Fibroblast of mammary gland (primary cell): ENCODE measurements around the gene ZNRF3.

Source experiments
- DNase-seq: peaks from one replicate; pipeline ENCODE4 v3.0.0-alpha.2; 2010; ENCODE audit warnings: low read depth
- H3K4me3 ChIP-seq: 2 replicates; pipeline ENCODE4 v1.5.1; 2011; ENCODE audit warnings: low read depth, mild to moderate bottlenecking, low read length, moderate library complexity; ENCODE audit not compliant: control insufficient read depth
- TF ChIP-seq, protein P1 (sequence below): conservative IDR thresholded peaks from 2 replicates; pipeline ENCODE4 v1.5.1; 2011; ENCODE audit warnings: low read depth, low read length, inconsistent platforms; ENCODE audit not compliant: control insufficient read depth, insufficient read depth

ZNRF3 gene

GRCh38 chr22:29092243-29092642 lies 208.9 kb downstream of the ZNRF3 start:
- no peak for DNase-seq
- no peak overlapping the region for H3K4me3 ChIP-seq
- TF ChIP-seq, protein P1, sequence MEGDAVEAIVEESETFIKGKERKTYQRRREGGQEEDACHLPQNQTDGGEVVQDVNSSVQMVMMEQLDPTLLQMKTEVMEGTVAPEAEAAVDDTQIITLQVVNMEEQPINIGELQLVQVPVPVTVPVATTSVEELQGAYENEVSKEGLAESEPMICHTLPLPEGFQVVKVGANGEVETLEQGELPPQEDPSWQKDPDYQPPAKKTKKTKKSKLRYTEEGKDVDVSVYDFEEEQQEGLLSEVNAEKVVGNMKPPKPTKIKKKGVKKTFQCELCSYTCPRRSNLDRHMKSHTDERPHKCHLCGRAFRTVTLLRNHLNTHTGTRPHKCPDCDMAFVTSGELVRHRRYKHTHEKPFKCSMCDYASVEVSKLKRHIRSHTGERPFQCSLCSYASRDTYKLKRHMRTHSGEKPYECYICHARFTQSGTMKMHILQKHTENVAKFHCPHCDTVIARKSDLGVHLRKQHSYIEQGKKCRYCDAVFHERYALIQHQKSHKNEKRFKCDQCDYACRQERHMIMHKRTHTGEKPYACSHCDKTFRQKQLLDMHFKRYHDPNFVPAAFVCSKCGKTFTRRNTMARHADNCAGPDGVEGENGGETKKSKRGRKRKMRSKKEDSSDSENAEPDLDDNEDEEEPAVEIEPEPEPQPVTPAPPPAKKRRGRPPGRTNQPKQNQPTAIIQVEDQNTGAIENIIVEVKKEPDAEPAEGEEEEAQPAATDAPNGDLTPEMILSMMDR, result no peak

GRCh38 chr22:29093030-29093429 lies 209.7 kb downstream of the ZNRF3 start:
- no peak for DNase-seq
- no peak overlapping the region for H3K4me3 ChIP-seq
- TF ChIP-seq, protein P1, result no peak

GRCh38 chr22:29093501-29094300 lies 210.3 kb downstream of the ZNRF3 start:
- DNase-seq, result peak; percentile 90
- no peak overlapping the region for H3K4me3 ChIP-seq
- TF ChIP-seq, protein P1, result no peak

DNA sequence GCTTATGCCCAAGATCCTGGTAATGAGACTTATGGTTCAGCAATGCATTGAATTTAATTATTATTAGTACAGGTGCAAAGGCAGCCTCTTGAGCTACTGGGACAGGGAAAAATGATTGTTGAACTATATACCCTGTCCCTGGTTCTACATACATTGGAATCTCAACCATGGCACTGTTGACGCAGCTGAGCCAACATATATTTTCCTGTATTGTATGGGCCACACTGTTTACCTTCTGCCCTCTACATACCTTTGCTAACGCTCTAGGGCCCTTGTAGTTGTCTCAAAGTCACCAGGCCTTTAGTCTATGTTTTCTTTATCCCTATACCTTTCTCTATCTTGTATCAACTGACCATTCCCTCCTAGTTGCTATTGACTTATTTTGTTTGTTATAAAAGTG lies 212.1 kb downstream of the ZNRF3 start:
- TF ChIP-seq, protein P1, result no peak
- no peak overlapping the region for H3K4me3 ChIP-seq
- no peak for DNase-seq

GRCh38 chr22:29096736-29097669 lies 213.6 kb downstream of the ZNRF3 start:
- DNase-seq, result peak; percentile 42
- H3K4me3 ChIP-seq, result no peak overlapping the region

DNA sequence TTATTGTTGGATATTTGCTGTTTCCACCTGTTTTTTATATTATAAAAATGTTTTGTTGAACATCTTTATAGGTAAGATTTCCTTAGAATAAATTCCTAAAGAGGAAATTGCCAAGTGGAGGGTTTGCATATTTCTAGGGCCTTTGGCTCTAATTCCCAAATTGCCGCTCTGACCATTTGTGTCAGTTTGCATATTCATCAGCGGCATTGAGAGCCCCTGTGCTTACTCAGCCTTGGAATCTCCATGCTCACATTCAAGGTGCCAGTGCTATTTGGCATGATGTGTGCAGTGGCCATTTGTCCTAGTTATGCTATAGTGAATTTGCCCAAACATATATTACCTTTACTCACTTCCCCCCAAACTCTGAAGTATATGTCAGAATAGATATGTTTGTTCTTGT lies 214.9 kb downstream of the ZNRF3 start:
- DNase-seq, result no peak
- TF ChIP-seq, protein P1, result no peak
- H3K4me3 ChIP-seq, result no peak overlapping the region

More at GRCh38 chr22:29096736-29097669, 213.6 kb downstream of the ZNRF3 start:
- TF ChIP-seq, protein P1, result no peak
